Suprapubic skin (tissue), 4 donors: Measurements from ENCODE around the gene BRMS1L. TPM values are rescaled to one million over a fixed set of nuclear protein-coding genes. Genes with fewer than 3 reads are reported as not detected.

Experiments used
- DNase-seq, 2 donors: peaks; one replicate each; pipeline ENCODE4 v3.0.0-alpha.2; 2019; ENCODE audit warnings: low spot score in 2 of 2
- H3K27ac ChIP-seq: fragments of 200-600 bp; sonication (generic); one replicate; pipeline ENCODE4 v1.5.1; 2019
- H3K27me3 ChIP-seq: fragments of 200-600 bp; sonication (generic); one replicate; pipeline ENCODE4 v1.5.1; 2019
- H3K36me3 ChIP-seq: fragments of 200-600 bp; sonication (generic); one replicate; pipeline ENCODE4 v1.5.1; 2019
- H3K4me1 ChIP-seq: fragments of 200-600 bp; sonication (generic); one replicate; pipeline ENCODE4 v1.5.1; 2019
- H3K4me3 ChIP-seq: fragments of 200-600 bp; sonication (generic); one replicate; pipeline ENCODE4 v1.5.1; 2019; ENCODE audit warnings: mild to moderate bottlenecking
- H3K9me3 ChIP-seq: fragments of 200-600 bp; sonication (generic); one replicate; pipeline ENCODE4 v1.5.1; 2019
- EP300 ChIP-seq: sonication (generic); formaldehyde crosslinking; IDR thresholded peaks from one replicate; pipeline ENCODE4 v1.6.1; 2017; ENCODE audit warnings: antibody characterized with exemption
- POLR2A ChIP-seq, 2 donors: fragments of 450-650 bp; IDR thresholded peaks; one replicate each; pipeline ENCODE4 v1.6.1; 2017; ENCODE audit warnings: antibody characterized with exemption in 2 of 2, mild to moderate bottlenecking in 2 of 2, moderate library complexity in 2 of 2
- POLR2AphosphoS5 ChIP-seq, 3 donors: sonication (generic); formaldehyde crosslinking; IDR thresholded peaks; one replicate each; pipeline ENCODE4 v1.6.1; 2017; ENCODE audit warnings: antibody characterized with exemption in 3 of 3
- WGBS: methylation state at CpG from one replicate; pipeline ENCODE4 v1.1.5; 2018; 5-methylcytosine and 5-hydroxymethylcytosine counted together
- total RNA-seq, 4 donors: library from RNA; depleted of rRNA; stranded (reverse); fragments of >200 nt; gene quantifications; one replicate each; pipeline ENCODE4 v1.1.0, GENCODE V29; 2016
- TF ChIP-seq, protein P1 (sequence below), 2 donors: fragments of 200-600 bp in 1 of 2; fragments of 450-650 bp in 1 of 2; sonication (generic) in 1 of 2; IDR thresholded peaks; one replicate each; pipeline ENCODE4 v1.5.1; 2016 to 2019; ENCODE audit warnings: antibody characterized with exemption in 2 of 2, mild to moderate bottlenecking in 1 of 2, moderate library complexity in 1 of 2

Gene BRMS1L
- total RNA-seq, 4 donors from 2014 or later: 3.5 to 6.6 (median 5.7) TPM

DNA sequence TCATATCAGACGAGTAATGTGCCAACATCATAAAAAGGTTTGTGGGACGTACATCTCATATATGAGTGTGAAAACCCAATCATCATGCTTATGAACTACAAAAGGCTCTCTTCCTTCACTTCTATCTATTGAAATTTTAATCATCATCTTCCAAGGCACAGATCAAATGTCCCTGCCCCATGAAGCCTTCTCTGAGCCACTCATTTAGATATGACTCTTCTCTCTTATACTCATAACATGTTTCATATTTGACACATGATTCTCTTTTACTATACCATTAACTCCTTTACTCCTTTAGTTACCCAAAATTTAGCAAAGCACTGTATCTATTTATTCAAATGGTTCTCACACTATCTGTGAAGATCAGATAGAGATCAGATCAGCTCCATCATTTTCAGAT lies 39.3 kb upstream of the BRMS1L start:
- Histone ChIP-seq H3K27me3 (no peaks in the 10 kb centered on the region), H3K9me3 (no peaks in the 10 kb centered on the region), H3K4me1 (no peaks in the 10 kb centered on the region), H3K4me3 (no peak overlapping the region), H3K27ac (no peak overlapping the region), H3K36me3 (no peaks in the 10 kb centered on the region)
- no peak for DNase-seq
- 93% methylated on average over 2 of the region's 2 CpGs for WGBS
- TF ChIP-seq POLR2AphosphoS5 (IDR thresholded peaks at IDR 0.05) (no peak), POLR2A (IDR thresholded peaks at IDR 0.05) (no peak), EP300 (no peak)
- TF ChIP-seq, protein P1, sequence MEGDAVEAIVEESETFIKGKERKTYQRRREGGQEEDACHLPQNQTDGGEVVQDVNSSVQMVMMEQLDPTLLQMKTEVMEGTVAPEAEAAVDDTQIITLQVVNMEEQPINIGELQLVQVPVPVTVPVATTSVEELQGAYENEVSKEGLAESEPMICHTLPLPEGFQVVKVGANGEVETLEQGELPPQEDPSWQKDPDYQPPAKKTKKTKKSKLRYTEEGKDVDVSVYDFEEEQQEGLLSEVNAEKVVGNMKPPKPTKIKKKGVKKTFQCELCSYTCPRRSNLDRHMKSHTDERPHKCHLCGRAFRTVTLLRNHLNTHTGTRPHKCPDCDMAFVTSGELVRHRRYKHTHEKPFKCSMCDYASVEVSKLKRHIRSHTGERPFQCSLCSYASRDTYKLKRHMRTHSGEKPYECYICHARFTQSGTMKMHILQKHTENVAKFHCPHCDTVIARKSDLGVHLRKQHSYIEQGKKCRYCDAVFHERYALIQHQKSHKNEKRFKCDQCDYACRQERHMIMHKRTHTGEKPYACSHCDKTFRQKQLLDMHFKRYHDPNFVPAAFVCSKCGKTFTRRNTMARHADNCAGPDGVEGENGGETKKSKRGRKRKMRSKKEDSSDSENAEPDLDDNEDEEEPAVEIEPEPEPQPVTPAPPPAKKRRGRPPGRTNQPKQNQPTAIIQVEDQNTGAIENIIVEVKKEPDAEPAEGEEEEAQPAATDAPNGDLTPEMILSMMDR (IDR thresholded peaks at IDR 0.05): no peak

DNA sequence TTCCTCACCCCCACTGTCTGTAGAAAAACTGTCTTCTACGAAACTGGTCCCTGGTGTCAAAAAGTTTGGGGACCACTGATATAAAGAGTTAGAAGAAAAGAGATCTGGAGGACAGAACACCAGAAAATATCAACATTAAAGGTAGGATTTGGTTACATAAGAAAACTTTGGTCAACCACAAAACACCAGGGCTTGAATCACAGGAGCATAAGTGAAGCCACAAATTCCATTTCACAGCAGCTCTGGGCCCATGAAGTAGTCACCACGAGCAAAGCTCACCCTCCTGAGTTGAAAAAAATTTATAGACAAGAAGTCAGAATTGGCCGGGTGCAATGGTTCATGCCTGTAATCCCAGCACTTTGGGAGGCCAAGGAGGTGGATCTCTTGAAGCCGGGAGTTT lies 36.5 kb upstream of the BRMS1L start:
- 95% methylated on average over 4 of the region's 4 CpGs for WGBS
- TF ChIP-seq POLR2AphosphoS5 (IDR thresholded peaks at IDR 0.05) (no peak), EP300 (no peak), POLR2A (IDR thresholded peaks at IDR 0.05) (no peak)
- TF ChIP-seq, protein P1 (IDR thresholded peaks at IDR 0.05): no peak
- no peak for DNase-seq
- H3K4me3 ChIP-seq: no peak overlapping the region
- no peaks in the 10 kb centered on the region for H3K4me1 ChIP-seq
- H3K27me3 ChIP-seq: no peaks in the 10 kb centered on the region
- H3K9me3 ChIP-seq: no peaks in the 10 kb centered on the region
- H3K27ac ChIP-seq: no peak overlapping the region
- no peaks in the 10 kb centered on the region for H3K36me3 ChIP-seq

DNA sequence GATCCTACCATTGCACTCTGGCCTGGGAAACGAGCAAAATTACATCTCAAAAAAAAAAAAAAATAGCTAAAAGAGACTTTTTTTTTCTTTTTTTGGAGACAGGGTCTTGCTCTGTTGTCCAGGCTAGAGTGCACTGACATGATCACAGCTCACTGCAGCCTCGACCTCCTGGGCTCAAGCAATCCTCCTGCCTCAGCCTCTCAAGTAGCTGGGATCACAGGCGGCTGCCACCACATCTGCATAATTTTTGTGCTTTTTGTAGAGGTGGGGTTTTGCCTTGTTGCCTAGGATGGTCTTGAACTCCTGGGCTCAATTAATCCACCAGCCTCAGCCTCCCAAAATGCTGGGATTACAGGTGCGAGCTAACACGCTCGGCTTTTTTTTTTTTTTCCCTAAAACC lies 28.3 kb upstream of the BRMS1L start:
- no peaks in the 10 kb centered on the region for H3K36me3 ChIP-seq
- no peak overlapping the region for H3K27ac ChIP-seq
- no peak for DNase-seq
- no peak overlapping the region for H3K4me3 ChIP-seq
- WGBS: 92% methylated on average over 6 of the region's 6 CpGs
- no peaks in the 10 kb centered on the region for H3K27me3 ChIP-seq
- H3K4me1 ChIP-seq: no peaks in the 10 kb centered on the region
- TF ChIP-seq POLR2AphosphoS5 (IDR thresholded peaks at IDR 0.05) (no peak), EP300 (no peak), POLR2A (IDR thresholded peaks at IDR 0.05) (no peak)
- TF ChIP-seq, protein P1 (IDR thresholded peaks at IDR 0.05): no peak
- no peaks in the 10 kb centered on the region for H3K9me3 ChIP-seq

DNA sequence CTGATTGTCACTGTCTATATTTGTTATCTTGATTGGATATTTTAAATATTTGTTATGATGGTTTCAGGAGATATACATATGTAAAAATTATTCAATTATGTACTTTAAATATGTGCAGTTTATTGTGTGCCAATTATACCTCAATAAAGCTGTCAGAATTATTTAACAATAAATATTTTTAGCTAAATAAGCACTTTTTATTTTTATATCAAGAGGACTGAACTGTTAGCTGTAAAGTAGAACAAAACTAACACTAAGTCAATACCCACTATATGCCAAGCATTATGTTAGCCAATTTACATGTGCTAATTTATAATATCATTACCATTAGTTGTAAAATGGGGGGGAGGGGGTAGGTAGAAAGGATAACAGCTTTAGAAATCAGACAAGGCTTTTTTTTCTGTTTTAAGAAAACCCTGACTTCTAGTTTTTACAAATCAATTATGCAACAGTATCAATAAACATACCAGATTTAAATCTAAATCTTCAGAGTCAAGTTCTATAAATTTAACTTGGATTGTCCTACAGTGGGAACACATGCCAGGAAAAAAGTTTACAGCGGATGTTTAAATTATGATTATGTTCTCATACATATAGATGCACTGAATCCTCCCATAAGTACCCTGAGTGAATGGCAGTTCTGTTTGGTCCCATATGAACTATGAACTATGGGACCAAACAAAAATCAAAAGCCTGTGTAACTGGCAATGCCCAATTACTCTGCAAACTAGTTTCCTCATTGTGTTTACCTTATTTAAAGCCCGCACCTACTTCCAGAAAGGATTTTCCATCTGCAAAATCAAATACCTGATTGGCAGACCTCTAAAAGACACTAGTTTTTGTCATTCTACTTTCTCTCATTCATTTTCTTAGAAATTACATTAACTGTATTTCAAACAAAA lies 19.9 kb upstream of the BRMS1L start:
- H3K4me1 ChIP-seq: peaks cover 29% of the 10 kb centered on the region
- 70% methylated on average over 2 of the region's 2 CpGs for WGBS

More for the DNA sequence above, 19.9 kb upstream of the BRMS1L start:
- no peaks in the 10 kb centered on the region for H3K9me3 ChIP-seq
- TF ChIP-seq, protein P1 (IDR thresholded peaks at IDR 0.05): no peak
- TF ChIP-seq POLR2A (IDR thresholded peaks at IDR 0.05): no peak
- TF ChIP-seq POLR2AphosphoS5 (IDR thresholded peaks at IDR 0.05): no peak
- no peak for TF ChIP-seq EP300
- H3K27ac ChIP-seq: no peak overlapping the region
- H3K27me3 ChIP-seq: no peaks in the 10 kb centered on the region
- no peaks in the 10 kb centered on the region for H3K36me3 ChIP-seq
- no peak for DNase-seq
- no peak overlapping the region for H3K4me3 ChIP-seq
